ENCODE data around the gene PPFIA4. TPM values are rescaled to one million over a fixed set of nuclear protein-coding genes. Genes with fewer than 3 reads are reported as not detected.

The PPFIA4 gene
- total RNA-seq, 1 donor from 2014 or later = 0.29 TPM

DNA sequence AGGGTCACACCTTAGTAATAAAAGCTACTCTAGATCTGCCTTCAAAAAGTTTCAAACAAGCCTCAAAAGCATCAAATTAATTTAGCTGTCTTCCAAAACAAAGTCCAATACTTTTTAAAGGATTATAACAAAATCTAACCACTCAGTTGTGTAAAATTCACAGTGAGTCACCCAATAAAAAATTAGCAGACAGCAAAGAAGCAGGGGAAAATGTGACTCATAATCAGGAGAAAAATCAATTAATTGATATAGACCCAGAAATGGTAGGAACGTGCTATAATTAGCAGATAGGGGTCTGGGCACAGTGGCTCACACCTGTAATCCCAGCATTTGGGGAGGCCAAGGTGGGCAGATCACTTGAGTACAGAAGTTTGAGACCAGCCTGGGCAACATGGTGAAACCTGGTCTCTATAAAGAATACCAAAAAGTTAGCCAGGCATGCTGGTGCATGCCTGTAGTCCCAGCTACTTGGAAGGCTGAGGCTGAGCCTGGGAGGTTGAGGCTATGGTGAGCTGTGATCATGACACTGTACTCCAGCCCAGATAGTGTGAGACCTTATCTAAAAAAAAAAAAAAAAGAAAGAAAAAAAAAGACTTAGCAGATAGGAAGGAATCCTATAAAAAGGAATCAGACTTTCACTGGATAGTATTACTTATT is 67.6 kb downstream of the PPFIA4 start:
- Mint-ChIP-seq H3K4me1 (no peaks in the 10 kb centered on the region), H3K27me3 (peaks cover 32% of the 10 kb centered on the region), H3K4me3 (no peak overlapping the region), H3K9me3 (peaks cover 24% of the 10 kb centered on the region), H3K27ac (no peak overlapping the region), H3K36me3 (ENCODE audit: low read depth) (no peaks in the 10 kb centered on the region)
- ChIA-PET CTCF (no interaction called here), POLR2A (no interaction called here)
- DNase-seq = no peak
- TF ChIP-seq, protein P1, sequence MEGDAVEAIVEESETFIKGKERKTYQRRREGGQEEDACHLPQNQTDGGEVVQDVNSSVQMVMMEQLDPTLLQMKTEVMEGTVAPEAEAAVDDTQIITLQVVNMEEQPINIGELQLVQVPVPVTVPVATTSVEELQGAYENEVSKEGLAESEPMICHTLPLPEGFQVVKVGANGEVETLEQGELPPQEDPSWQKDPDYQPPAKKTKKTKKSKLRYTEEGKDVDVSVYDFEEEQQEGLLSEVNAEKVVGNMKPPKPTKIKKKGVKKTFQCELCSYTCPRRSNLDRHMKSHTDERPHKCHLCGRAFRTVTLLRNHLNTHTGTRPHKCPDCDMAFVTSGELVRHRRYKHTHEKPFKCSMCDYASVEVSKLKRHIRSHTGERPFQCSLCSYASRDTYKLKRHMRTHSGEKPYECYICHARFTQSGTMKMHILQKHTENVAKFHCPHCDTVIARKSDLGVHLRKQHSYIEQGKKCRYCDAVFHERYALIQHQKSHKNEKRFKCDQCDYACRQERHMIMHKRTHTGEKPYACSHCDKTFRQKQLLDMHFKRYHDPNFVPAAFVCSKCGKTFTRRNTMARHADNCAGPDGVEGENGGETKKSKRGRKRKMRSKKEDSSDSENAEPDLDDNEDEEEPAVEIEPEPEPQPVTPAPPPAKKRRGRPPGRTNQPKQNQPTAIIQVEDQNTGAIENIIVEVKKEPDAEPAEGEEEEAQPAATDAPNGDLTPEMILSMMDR (IDR thresholded peaks at IDR 0.05) = no peak
- intact Hi-C loops (cut with micrococcal nuclease) = no loop called here
- ATAC-seq (ENCODE audit: low read depth) = no peak

DNA sequence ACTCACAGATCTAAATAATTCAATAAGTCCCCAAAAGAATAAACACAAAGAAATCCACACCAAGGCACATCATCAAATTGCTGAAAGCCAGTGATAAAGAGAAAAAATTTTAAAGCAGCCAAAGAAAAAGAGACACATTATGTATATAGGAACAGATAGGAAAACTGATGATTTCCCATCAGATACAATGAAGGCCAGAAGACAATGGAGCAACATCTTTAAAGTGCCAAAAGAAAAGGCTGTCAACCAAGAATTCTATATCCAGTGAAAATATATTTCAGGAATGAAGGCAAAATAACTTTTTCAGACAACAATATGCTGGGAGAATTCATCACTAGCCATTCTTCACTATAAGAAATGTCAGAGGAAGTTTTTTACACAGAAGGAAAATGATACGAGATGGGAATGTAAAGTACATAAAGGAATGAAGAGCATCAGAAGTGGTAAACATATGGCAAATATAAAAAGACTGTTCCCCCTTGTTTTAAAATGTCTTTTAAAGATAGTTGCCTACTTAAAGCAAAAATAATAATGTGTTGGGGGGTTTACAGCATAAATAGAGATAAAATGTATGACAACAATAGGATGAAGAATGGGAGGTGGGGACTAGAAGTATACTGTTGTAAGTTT is 68.9 kb downstream of the PPFIA4 start:
- DNase-seq (no peak), ATAC-seq (ENCODE audit: low read depth) (no peak)
- H3K9me3 Mint-ChIP-seq = peaks cover 24% of the 10 kb centered on the region
- ChIA-PET POLR2A (no interaction called here), CTCF (interaction anchor here (1.2 kb wide), 1 partner anchor 56 kb away, joined by 3 read pairs; no protein-coding TSS in a partner anchor)
- H3K36me3 Mint-ChIP-seq (ENCODE audit: low read depth) = no peaks in the 10 kb centered on the region
- intact Hi-C loops (cut with micrococcal nuclease) = no loop called here
- peaks cover 38% of the 10 kb centered on the region for H3K27me3 Mint-ChIP-seq
- no peak overlapping the region for H3K4me3 Mint-ChIP-seq
- no peaks in the 10 kb centered on the region for H3K4me1 Mint-ChIP-seq
- TF ChIP-seq, protein P1 (IDR thresholded peaks at IDR 0.05) = no peak
- no peak overlapping the region for H3K27ac Mint-ChIP-seq

DNA sequence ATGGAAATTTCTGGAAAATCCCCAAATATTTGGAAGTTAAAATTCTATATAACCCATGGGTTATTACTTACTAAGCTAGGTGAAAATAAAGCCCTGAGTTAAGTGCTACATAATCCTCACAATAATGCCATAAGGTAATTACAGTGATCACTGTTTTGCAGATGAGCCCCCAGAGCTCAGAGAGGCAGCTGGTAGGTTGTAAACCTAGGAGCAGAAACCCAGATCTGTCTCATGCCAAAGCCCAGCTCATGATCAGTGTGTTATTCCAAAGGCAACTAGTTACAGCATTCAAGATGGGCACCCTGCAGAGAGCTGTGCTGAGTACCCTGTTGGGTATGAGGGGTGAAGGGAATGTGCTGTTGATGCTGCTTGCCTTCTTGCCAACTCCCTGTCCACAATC is 70.3 kb downstream of the PPFIA4 start:
- TF ChIP-seq, protein P1 (IDR thresholded peaks at IDR 0.05) = no peak
- intact Hi-C loops (cut with micrococcal nuclease) = no loop called here
- Mint-ChIP-seq H3K27me3 (peaks cover 28% of the 10 kb centered on the region), H3K36me3 (ENCODE audit: low read depth) (no peaks in the 10 kb centered on the region), H3K4me3 (no peak overlapping the region), H3K9me3 (peaks cover 24% of the 10 kb centered on the region), H3K27ac (no peak overlapping the region), H3K4me1 (no peaks in the 10 kb centered on the region)
- no peak for ATAC-seq (ENCODE audit: low read depth)
- ChIA-PET CTCF (interaction anchor here (1.2 kb wide), 1 partner anchor 58 kb away, joined by 3 read pairs; no protein-coding TSS in a partner anchor), POLR2A (no interaction called here)
- DNase-seq = no peak

DNA sequence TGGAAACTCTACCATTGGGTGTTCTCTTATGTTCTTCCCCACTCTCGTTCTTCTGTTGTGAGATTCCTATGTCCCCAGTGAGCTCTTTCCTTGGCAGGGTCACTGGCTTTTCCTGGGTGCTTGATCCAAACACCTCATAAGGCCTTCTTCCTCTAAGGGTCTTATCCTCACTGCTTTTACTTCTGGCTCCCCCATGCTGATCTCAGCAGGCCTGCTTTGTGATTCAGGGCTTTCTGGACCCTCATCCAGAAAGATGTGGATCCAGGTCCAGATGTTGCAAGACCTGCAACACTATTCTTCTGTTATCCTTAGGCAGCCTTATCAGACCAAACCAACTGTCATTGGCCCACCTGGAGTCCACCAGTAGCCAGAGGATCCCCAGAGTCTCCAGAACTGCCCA is 70.7 kb downstream of the PPFIA4 start:
- CTCF ChIA-PET = no interaction called here
- no peak for DNase-seq
- peaks cover 26% of the 10 kb centered on the region for H3K27me3 Mint-ChIP-seq

DNA sequence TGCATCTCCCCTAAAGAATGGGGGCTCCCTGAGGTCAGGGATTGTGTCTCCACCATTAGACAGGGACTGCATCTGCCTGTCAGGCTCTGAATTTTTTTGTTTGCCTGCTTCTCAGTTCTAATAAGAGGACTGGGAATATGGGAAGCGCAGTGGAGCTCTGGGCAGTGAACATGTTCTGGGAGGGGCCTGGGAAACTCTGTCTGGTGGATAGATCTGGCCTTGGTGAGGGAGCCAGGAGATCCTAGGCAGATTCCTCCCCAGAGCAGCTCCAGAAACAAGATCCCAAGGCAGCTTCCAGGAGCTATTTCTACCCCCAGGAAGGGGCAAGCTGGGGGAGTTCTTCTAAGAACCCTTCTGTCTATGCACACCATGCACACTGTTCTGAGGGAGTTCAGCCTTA is 72.2 kb downstream of the PPFIA4 start:
- no peak for ATAC-seq (ENCODE audit: low read depth)
- TF ChIP-seq, protein P1 (IDR thresholded peaks at IDR 0.05) = no peak
- intact Hi-C loops (cut with micrococcal nuclease) = no loop called here

More for the DNA sequence above, 70.7 kb downstream of the PPFIA4 start:
- no peaks in the 10 kb centered on the region for H3K36me3 Mint-ChIP-seq (ENCODE audit: low read depth)
- no peak overlapping the region for H3K4me3 Mint-ChIP-seq
- intact Hi-C loops (cut with micrococcal nuclease) = no loop called here
- H3K4me1 Mint-ChIP-seq = no peaks in the 10 kb centered on the region
- ATAC-seq (ENCODE audit: low read depth) = no peak
- TF ChIP-seq, protein P1 (IDR thresholded peaks at IDR 0.05) = no peak
- H3K27ac Mint-ChIP-seq = no peak overlapping the region
- H3K9me3 Mint-ChIP-seq = peaks cover 24% of the 10 kb centered on the region
- POLR2A ChIA-PET = no interaction called here

More for the DNA sequence above, 72.2 kb downstream of the PPFIA4 start:
- no peak overlapping the region for H3K27ac Mint-ChIP-seq
- ChIA-PET POLR2A (no interaction called here), CTCF (no interaction called here)
- no peaks in the 10 kb centered on the region for H3K36me3 Mint-ChIP-seq (ENCODE audit: low read depth)
- H3K27me3 Mint-ChIP-seq = peaks cover 26% of the 10 kb centered on the region
- H3K9me3 Mint-ChIP-seq = peaks cover 24% of the 10 kb centered on the region
- no peak for DNase-seq
- H3K4me1 Mint-ChIP-seq = no peaks in the 10 kb centered on the region
- no peak overlapping the region for H3K4me3 Mint-ChIP-seq
